OCI-LY3 (cell line): Measurements from ENCODE around the gene CTPS1.

Experiments
- H2AFZ ChIP-seq: fragments of 200-600, 300-600 bp; shearing (Covaris generic); 2 replicates; pipeline ENCODE4 v1.6.0; 2014; ENCODE audit warnings: antibody characterized with exemption, low read depth, low read length
- H3K27ac ChIP-seq: fragments of 200-600, 300-600 bp; sonication (generic); 2 replicates; pipeline ENCODE4 v1.5.1; 2014; ENCODE audit warnings: mild to moderate bottlenecking, low read length, moderate library complexity, mixed read lengths
- H3K27me3 ChIP-seq: fragments of 200-600, 300-600 bp; sonication (generic); 2 replicates; pipeline ENCODE4 v1.6.1; 2014; ENCODE audit warnings: low read depth, low read length, mixed read lengths
- H3K36me3 ChIP-seq: fragments of 200-600, 300-600 bp; sonication (generic); replicated peaks from 2 replicates; pipeline ENCODE3; 2014; ENCODE audit warnings: low read depth, low read length, mixed read lengths
- H3K4me1 ChIP-seq: fragments of 300-600, 200-600 bp; sonication (generic); 2 replicates; pipeline ENCODE4 v1.6.1; 2014; ENCODE audit warnings: low read length, mixed read lengths
- H3K4me2 ChIP-seq: fragments of 200-600, 300-600 bp; sonication (generic); 2 replicates; pipeline ENCODE4 v1.6.1; 2014; ENCODE audit warnings: low read length, mixed read lengths
- H3K4me3 ChIP-seq: fragments of 300-600, 200-600 bp; sonication (generic); 2 replicates; pipeline ENCODE4 v1.5.1; 2014; ENCODE audit warnings: antibody characterized with exemption, mild to moderate bottlenecking, low read length, moderate library complexity
- H3K79me2 ChIP-seq: fragments of 300-600, 200-600 bp; shearing (Covaris generic); 2 replicates; pipeline ENCODE4 v1.6.1; 2014; ENCODE audit warnings: mild to moderate bottlenecking, low read length, mixed read lengths
- H3K9ac ChIP-seq: fragments of 300-600, 200-600 bp; shearing (Covaris generic); 2 replicates; pipeline ENCODE4 v1.6.0; 2014; ENCODE audit warnings: mild to moderate bottlenecking, low read length, moderate library complexity
- H3K9me3 ChIP-seq: fragments of 200-600, 300-600 bp; shearing (Covaris generic); 2 replicates; pipeline ENCODE4 v1.6.1; 2014; ENCODE audit warnings: low read length, mixed read lengths; ENCODE audit not compliant: insufficient read depth
- H4K20me1 ChIP-seq: fragments of 200-600, 300-600 bp; sonication (generic); 2 replicates; pipeline ENCODE4 v1.6.1; 2016; ENCODE audit warnings: low read length, mixed read lengths; ENCODE audit not compliant: insufficient read depth
- CTCF ChIP-seq: fragments of 200-600, 300-600 bp; sonication (generic); IDR thresholded peaks from 2 replicates; pipeline ENCODE4 v1.5.1; 2014; ENCODE audit warnings: antibody characterized with exemption, low read length, low read depth
- EZH2phosphoT487 ChIP-seq: fragments of 200-600 bp; shearing (Covaris generic); IDR thresholded peaks from 2 replicates; pipeline ENCODE4 v1.6.1; 2018; ENCODE audit warnings: antibody characterized with exemption, mixed run types, low read depth

Gene CTPS1

GRCh38 chr1:40949563-40949962 lies 29.9 kb upstream of the CTPS1 start:
- Histone ChIP-seq H3K4me3 (no peak overlapping the region), H3K4me1 (peaks cover 28% of the 10 kb centered on the region), H3K4me2 (no peak overlapping the region), H3K9ac (no peak overlapping the region), H3K27ac (no peak overlapping the region), H3K36me3 (no peaks in the 10 kb centered on the region), H3K27me3 (no peaks in the 10 kb centered on the region), H4K20me1 (no peaks in the 10 kb centered on the region), H2AFZ (no peak overlapping the region), H3K9me3 (no peaks in the 10 kb centered on the region), H3K79me2 (no peaks in the 10 kb centered on the region)
- TF ChIP-seq CTCF (no peak), EZH2phosphoT487 (no peak)

DNA sequence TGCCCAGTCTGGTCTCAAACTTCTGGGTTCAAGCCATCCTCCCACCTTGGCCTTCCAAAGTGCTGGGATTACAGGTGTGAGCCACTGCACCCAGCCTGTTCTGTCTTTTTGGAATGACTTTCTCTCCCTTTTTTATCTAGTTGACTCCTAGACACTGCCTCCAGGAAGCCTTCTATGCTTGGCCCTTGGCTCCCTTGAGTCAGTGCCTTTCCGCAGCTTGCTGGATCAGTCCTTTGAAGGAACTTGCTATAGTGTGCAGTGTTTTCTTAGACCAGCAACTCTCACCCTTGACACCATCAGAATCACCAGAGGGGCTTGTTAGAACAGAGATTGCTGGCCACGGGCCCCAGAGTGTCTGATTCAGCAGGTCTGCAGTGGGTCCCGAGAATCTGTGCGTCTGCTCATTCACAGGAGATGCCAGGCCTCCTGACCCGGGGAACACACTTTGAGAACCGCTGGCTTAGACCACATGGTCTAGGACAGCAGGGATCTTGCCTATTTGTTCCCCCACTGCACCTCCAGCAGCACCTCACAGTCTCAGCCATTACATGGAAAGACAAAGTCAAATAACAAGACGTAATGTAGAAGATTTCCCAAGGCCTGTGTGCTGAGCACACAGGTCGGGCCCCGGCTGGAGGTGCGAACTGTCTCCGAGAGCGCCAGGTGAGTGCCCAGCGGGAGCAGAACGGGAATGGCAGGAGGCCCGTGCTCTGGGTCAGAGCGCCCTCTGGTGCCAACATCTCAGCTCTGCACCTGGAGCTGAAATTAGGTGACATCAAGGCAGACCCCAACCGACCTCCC lies 27.4 kb upstream of the CTPS1 start:
- Histone ChIP-seq H3K4me1 (peaks cover 52% of the 10 kb centered on the region), H3K36me3 (no peaks in the 10 kb centered on the region), H3K27ac (no peak overlapping the region), H3K27me3 (no peaks in the 10 kb centered on the region), H3K4me3 (peak overlapping the region; percentile 65), H3K9ac (no peak overlapping the region), H2AFZ (no peak overlapping the region), H3K4me2 (peak overlapping the region; percentile 83), H4K20me1 (no peaks in the 10 kb centered on the region), H3K79me2 (no peaks in the 10 kb centered on the region), H3K9me3 (no peaks in the 10 kb centered on the region)
- peak; percentile 82 for TF ChIP-seq CTCF
- no peak for TF ChIP-seq EZH2phosphoT487

GRCh38 chr1:40952744-40953315 lies 26.7 kb upstream of the CTPS1 start:
- Histone ChIP-seq H3K27ac (no peak overlapping the region), H3K4me2 (peak overlapping the region; percentile 83), H3K9me3 (no peaks in the 10 kb centered on the region), H4K20me1 (no peaks in the 10 kb centered on the region), H3K79me2 (no peaks in the 10 kb centered on the region), H2AFZ (no peak overlapping the region), H3K36me3 (no peaks in the 10 kb centered on the region), H3K9ac (no peak overlapping the region), H3K4me3 (peak overlapping the region; percentile 65; the same call in 1 of the 2 replicates), H3K4me1 (peaks cover 52% of the 10 kb centered on the region), H3K27me3 (no peaks in the 10 kb centered on the region)
- TF ChIP-seq CTCF: no peak; the same call in 1 of the 2 replicates
- TF ChIP-seq EZH2phosphoT487: no peak

DNA sequence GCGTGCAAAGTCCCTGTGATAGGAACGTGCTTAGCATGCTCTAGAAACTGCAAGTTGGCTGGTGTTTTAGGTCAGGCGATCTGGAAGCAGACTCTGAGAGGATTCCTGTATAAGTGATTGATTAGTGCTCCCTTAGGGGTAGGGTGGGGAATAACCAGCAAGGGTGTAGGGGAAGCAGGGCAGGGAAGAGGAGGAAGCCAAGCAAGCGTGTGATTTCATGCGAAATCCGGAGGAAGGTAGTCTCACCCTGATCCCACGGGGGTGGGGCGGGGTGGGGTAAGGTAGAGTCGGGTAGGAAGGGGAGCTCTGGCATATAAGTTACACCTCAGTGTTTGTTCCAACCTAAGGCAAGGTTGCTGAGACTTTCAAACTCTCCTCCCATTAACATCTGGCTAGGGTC lies 24.9 kb upstream of the CTPS1 start:
- no peaks in the 10 kb centered on the region for H3K36me3 ChIP-seq

More for the DNA sequence above, 24.9 kb upstream of the CTPS1 start:
- H3K27me3 ChIP-seq: no peaks in the 10 kb centered on the region
- H4K20me1 ChIP-seq: no peaks in the 10 kb centered on the region
- no peak for TF ChIP-seq EZH2phosphoT487
- TF ChIP-seq CTCF: no peak
- H3K4me3 ChIP-seq: peak overlapping the region; percentile 28; the same call in 1 of the 2 replicates
- no peak overlapping the region for H2AFZ ChIP-seq
- no peak overlapping the region for H3K9ac ChIP-seq
- H3K4me2 ChIP-seq: peak overlapping the region; percentile 41
- H3K9me3 ChIP-seq: no peaks in the 10 kb centered on the region
- H3K4me1 ChIP-seq: peaks cover 43% of the 10 kb centered on the region
- no peaks in the 10 kb centered on the region for H3K79me2 ChIP-seq
- no peak overlapping the region for H3K27ac ChIP-seq
